ENCODE results near the gene CAMK1D.

The CAMK1D gene

GRCh38 chr10:12643279-12643678 is 293.9 kb downstream of the CAMK1D start:
- no peak for TF ChIP-seq CTCF (IDR thresholded peaks at IDR 0.05)

- no peak for TF ChIP-seq CTCF (IDR thresholded peaks at IDR 0.05)
Observed at GRCh38 chr10:12644380-12645144, 295.2 kb downstream of the CAMK1D start.

- no peak for TF ChIP-seq CTCF (IDR thresholded peaks at IDR 0.05)
Observed at GRCh38 chr10:12645449-12645848, 296.1 kb downstream of the CAMK1D start.

- no peak for TF ChIP-seq CTCF (IDR thresholded peaks at IDR 0.05)
Observed at GRCh38 chr10:12649012-12649584, 299.8 kb downstream of the CAMK1D start.

GRCh38 chr10:12650122-12650521 is 300.8 kb downstream of the CAMK1D start:
- no peak for TF ChIP-seq CTCF (IDR thresholded peaks at IDR 0.05)

GRCh38 chr10:12650538-12651298 is 301.4 kb downstream of the CAMK1D start:
- no peak for TF ChIP-seq CTCF (IDR thresholded peaks at IDR 0.05)

- no peak for TF ChIP-seq CTCF (IDR thresholded peaks at IDR 0.05)
Observed at GRCh38 chr10:12655940-12656339, 306.6 kb downstream of the CAMK1D start.
